H1 (cell line): ENCODE results near the gene TSGA10IP. TPM values are rescaled to one million over a fixed set of nuclear protein-coding genes. Genes with fewer than 3 reads are reported as not detected.

Source experiments
- ATF2 ChIP-seq: IDR thresholded peaks from 2 replicates; pipeline ENCODE4 v1.6.1; 2012; ENCODE audit warnings: low read length, inconsistent platforms
- CHD1 ChIP-seq: IDR thresholded peaks from 2 replicates; pipeline ENCODE4 v1.6.1; 2012; ENCODE audit warnings: low read depth, low read length, improper control_type of control experiment
- SAP30 ChIP-seq: fragments of 300-600 bp; sonication (generic); IDR thresholded peaks from 2 replicates; pipeline ENCODE4 v1.7.1; 2012; ENCODE audit warnings: low read length, moderate library complexity, mild to moderate bottlenecking, inconsistent platforms; ENCODE audit not compliant: insufficient read depth, insufficient replicate concordance
- polyA plus RNA-seq, 7 experiments: library from polyadenylated mRNA; depleted of rRNA in 3 of 7; stranded (reverse) in 5 of 7; unstranded in 2 of 7; fragments of >200 nt in 5 of 7; fragments of 200-250 nt in 2 of 7; gene quantifications; 1 replicate in 5 of 7; 2 replicates in 1 of 7; 4 replicates in 1 of 7; pipeline versions ENCODE4 v1.2.1 to v1.2.3, GENCODE V29; 2011 to 2013; ENCODE audit warnings: missing spikeins in 2 of 7, mixed read lengths in 2 of 7
- total RNA-seq: library from RNA; stranded (reverse); fragmentation: NEBNext Ultra II Directional; extraction: Animal tissue kit (Norgen Biotek cat#: 25700); gene quantifications from 2 replicates; pipeline ENCODE4 v1.2.1, GENCODE V29; 2021

TSGA10IP gene
- total and polyA plus RNA-seq, 2 of the 8 experiments (the other 6 are each of a cell fraction or from before 2014, with no cell fraction given): 1.9 to 6.0 TPM

DNA sequence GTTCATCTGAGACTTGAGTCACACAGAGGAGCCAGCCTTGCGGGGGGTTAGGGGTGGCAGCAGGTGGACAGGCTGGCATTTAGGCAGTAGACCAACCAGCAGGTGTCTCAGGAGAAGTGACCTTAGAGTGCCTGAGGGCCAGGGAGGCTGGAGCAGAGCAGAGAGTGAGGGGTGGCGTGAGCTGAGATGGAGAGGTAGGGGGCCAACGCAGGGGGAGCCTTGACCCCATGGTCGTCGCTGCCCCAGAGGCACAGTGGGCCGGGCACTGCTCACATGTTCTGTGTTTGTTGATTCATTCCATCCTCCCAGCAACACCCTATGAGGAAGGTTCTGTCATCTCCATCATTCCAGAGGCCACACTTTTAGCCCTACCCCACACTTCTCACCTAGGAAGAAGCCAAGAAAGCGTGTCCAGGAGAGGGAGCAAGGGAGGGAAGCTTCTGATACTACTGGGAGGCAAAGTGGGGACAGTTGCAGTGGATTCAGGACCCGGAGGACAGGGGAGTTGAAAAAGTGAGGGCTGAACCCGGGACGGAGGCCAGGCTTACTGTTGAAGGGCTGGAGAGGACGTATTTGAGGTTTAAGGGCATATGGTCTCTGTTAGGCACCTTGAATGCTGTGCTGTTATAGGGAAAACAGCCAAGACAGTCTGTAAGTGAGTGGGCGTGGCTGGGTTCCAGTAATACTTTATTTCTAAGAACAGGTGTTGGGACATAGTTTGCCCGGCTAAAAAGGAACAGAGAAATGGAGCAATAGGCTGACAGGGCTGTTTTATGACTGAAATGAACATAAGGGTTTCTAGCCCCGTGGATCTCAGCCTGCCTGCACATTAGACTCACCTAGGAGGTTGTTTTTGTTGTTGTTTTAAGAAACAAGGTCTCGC, 23.6 kb downstream of the TSGA10IP start (continued):
- TF ChIP-seq SAP30: no peak
- TF ChIP-seq ATF2: no peak
- TF ChIP-seq CHD1: no peak
